BJ (cell line): ENCODE results near the gene CACNA1F. TPM values are rescaled to one million over a fixed set of nuclear protein-coding genes. Genes with fewer than 3 reads are reported as not detected.

Source experiments
- CTCF ChIA-PET: fragments of 350-600 bp; formaldehyde crosslinking; extraction: SDS; loops from one replicate; lab custom pipeline; 2021; ENCODE audit warnings: antibody characterized with exemption, inconsistent platforms; lab: Yijun Ruan, JAX
- POLR2A ChIA-PET: fragments of 300-600 bp; sonication (Branson Sonifier 250); formaldehyde crosslinking; extraction: SDS; loops from one replicate; lab custom pipeline; 2021; ENCODE audit warnings: antibody characterized with exemption; lab: Charles Lee
- DNase-seq: peaks from one replicate; pipeline ENCODE4 v3.0.0-alpha.2; 2011; ENCODE audit warnings: low read depth
- H3K27me3 ChIP-seq: 2 replicates; pipeline ENCODE4 v1.6.0; 2011; ENCODE audit warnings: low read length; ENCODE audit not compliant: control insufficient read depth, insufficient read depth
- H3K36me3 ChIP-seq: 2 replicates; pipeline ENCODE4 v1.5.1; 2011; ENCODE audit warnings: low read length; ENCODE audit not compliant: control insufficient read depth, insufficient read depth
- H3K4me3 ChIP-seq: 2 replicates; pipeline ENCODE4 v1.5.1; 2011; ENCODE audit warnings: low read depth, mild to moderate bottlenecking, control low read depth, low read length
- CTCF ChIP-seq: IDR thresholded peaks from 2 replicates; pipeline ENCODE4 v1.5.1; 2011; ENCODE audit warnings: low read depth, mild to moderate bottlenecking, control low read depth, inconsistent platforms, low read length, moderate library complexity; ENCODE audit not compliant: insufficient read depth
- polyA plus RNA-seq: library from polyadenylated mRNA; depleted of rRNA; stranded (reverse); fragments of >200 nt; gene quantifications from 2 replicates; pipeline ENCODE4 v1.2.3, GENCODE V29; 2011

Gene CACNA1F
- polyA plus RNA-seq, 1 experiment: 0.01 TPM

DNA sequence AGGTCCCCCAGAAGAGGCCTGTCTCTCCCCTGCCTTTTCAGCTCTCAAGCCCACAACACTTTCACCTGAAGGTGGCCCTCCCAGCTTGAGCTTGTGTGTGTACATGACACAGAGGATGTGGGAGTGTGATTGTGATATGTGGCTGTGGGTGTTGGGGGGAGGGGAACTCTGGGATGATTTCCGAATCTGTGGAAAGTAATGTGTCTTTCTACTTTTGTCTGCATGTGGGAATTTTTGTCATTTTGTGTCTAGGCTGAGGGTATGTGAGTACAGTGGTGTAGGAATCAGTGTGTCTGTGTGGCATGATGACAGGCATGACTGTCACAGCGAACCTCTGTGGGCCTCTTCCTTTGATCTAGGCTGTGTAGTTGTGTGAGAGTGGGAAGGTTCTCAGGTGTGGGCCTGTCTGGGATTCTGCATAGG is 39.6 kb downstream of the CACNA1F start:
- Histone ChIP-seq H3K36me3 (no peaks in the 10 kb centered on the region), H3K4me3 (no peak overlapping the region), H3K27me3 (no peaks in the 10 kb centered on the region)
- no peak for TF ChIP-seq CTCF
- POLR2A ChIA-PET: no interaction called here
- CTCF ChIA-PET: interaction anchor here (0.9 to 1.7 kb wide), 5 partner anchors 9 to 726 kb away, joined by 3 to 6 read pairs (median 4); no protein-coding TSS in a partner anchor
- DNase-seq: no peak

- TF ChIP-seq CTCF: peak; percentile 61
- Histone ChIP-seq H3K36me3 (no peaks in the 10 kb centered on the region), H3K27me3 (no peaks in the 10 kb centered on the region), H3K4me3 (no peak overlapping the region)
- DNase-seq: no peak
- ChIA-PET CTCF (interaction anchor here (0.6 to 2.1 kb wide), 11 partner anchors 9 to 727 kb away, joined by 3 to 8 read pairs (median 4); no protein-coding TSS in a partner anchor), POLR2A (no interaction called here)
Measured at GRCh38 chrX:49192722-49193328, 40.3 kb downstream of the CACNA1F start.

DNA sequence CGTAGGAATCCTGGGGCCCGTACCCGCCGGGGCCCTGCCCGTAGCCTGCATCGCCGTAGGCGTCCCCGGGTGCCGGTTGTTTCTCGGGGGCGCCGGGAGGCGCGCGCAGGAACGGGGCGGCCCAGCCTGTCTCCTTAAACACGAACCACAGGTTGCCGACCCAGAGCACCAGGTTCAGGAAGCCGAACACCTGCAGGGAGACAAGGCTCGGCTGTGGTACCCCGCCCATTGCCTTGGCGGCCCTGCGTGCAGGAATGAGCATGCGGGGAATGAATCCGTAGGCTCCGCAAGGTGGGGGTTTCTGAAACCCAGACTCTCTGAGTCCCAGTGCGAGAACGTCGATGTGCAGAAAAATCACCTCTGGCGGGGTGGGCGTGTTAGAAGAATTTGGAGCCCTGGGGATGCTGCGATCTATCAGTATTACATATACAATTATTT is 41.5 kb downstream of the CACNA1F start:
- no peak for TF ChIP-seq CTCF
- DNase-seq: no peak
- peak overlapping the region; percentile 67 for H3K4me3 ChIP-seq
- ChIA-PET POLR2A (no interaction called here), CTCF (interaction anchor here (1.2 to 2.1 kb wide), 3 partner anchors 16 to 84 kb away, joined by 4 to 6 read pairs (median 5); no protein-coding TSS in a partner anchor)
- H3K36me3 ChIP-seq: no peaks in the 10 kb centered on the region
- no peaks in the 10 kb centered on the region for H3K27me3 ChIP-seq

GRCh38 chrX:49190821-49191573 is 42.1 kb downstream of the CACNA1F start:
- POLR2A ChIA-PET: interaction anchor here (0.6 to 0.7 kb wide), 2 partner anchors 12 to 78 kb away, joined by 3 to 4 read pairs; no protein-coding TSS in a partner anchor
- no peak for TF ChIP-seq CTCF
- H3K36me3 ChIP-seq: no peaks in the 10 kb centered on the region
- CTCF ChIA-PET: interaction anchor here (2.1 kb wide), 1 partner anchor 16 kb away, joined by 5 read pairs; no protein-coding TSS in a partner anchor
- H3K27me3 ChIP-seq: no peaks in the 10 kb centered on the region
- peak overlapping the region; percentile 67 for H3K4me3 ChIP-seq
- peak; percentile 99 for DNase-seq

- Histone ChIP-seq H3K27me3 (no peaks in the 10 kb centered on the region), H3K4me3 (no peak overlapping the region), H3K36me3 (no peaks in the 10 kb centered on the region)
- DNase-seq: no peak
- no peak for TF ChIP-seq CTCF
- POLR2A ChIA-PET: no interaction called here
- CTCF ChIA-PET: no interaction called here
Measured at GRCh38 chrX:49189606-49190005, 43.5 kb downstream of the CACNA1F start.
